ACC112 (cell line): Measurements from ENCODE around the gene COA5.

Source experiments
- H2AFZ ChIP-seq: fragments of 200-600 bp; sonication (generic); one replicate; pipeline ENCODE4 v1.6.0; 2017; ENCODE audit warnings: antibody characterized with exemption, low read length; ENCODE audit not compliant: unreplicated experiment
- H3K27ac ChIP-seq: fragments of 200-600 bp; sonication (generic); 2 replicates; pipeline ENCODE4 v1.5.1; 2014; ENCODE audit warnings: low read depth, mild to moderate bottlenecking, antibody characterized with exemption, low read length, moderate library complexity
- H3K27me3 ChIP-seq: fragments of 200-600 bp; sonication (generic); 2 replicates; pipeline ENCODE4 v1.6.1; 2014; ENCODE audit warnings: mild to moderate bottlenecking, antibody characterized with exemption, low read length, moderate library complexity, mixed read lengths; ENCODE audit not compliant: insufficient read depth
- H3K36me3 ChIP-seq: fragments of 200-600 bp; sonication (generic); 2 replicates; pipeline ENCODE4 v1.6.1; 2016; ENCODE audit warnings: mild to moderate bottlenecking, antibody characterized with exemption, low read length, moderate library complexity, mixed read lengths; ENCODE audit not compliant: insufficient read depth
- H3K4me1 ChIP-seq: fragments of 200-600 bp; sonication (generic); one replicate; pipeline ENCODE4 v1.6.1; 2016; ENCODE audit warnings: low read length, mixed read lengths; ENCODE audit not compliant: insufficient read depth, unreplicated experiment, control insufficient read depth
- H3K4me3 ChIP-seq: fragments of 200-600 bp; sonication (generic); 2 replicates; pipeline ENCODE4 v1.5.1; 2014; ENCODE audit warnings: mild to moderate bottlenecking, low read depth, low read length
- H3K79me2 ChIP-seq: fragments of 200-600 bp; sonication (generic); one replicate; pipeline ENCODE4 v1.6.0; 2016; ENCODE audit warnings: low read length; ENCODE audit not compliant: control insufficient read depth, unreplicated experiment, insufficient read depth

COA5 gene, protein sequence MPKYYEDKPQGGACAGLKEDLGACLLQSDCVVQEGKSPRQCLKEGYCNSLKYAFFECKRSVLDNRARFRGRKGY

DNA sequence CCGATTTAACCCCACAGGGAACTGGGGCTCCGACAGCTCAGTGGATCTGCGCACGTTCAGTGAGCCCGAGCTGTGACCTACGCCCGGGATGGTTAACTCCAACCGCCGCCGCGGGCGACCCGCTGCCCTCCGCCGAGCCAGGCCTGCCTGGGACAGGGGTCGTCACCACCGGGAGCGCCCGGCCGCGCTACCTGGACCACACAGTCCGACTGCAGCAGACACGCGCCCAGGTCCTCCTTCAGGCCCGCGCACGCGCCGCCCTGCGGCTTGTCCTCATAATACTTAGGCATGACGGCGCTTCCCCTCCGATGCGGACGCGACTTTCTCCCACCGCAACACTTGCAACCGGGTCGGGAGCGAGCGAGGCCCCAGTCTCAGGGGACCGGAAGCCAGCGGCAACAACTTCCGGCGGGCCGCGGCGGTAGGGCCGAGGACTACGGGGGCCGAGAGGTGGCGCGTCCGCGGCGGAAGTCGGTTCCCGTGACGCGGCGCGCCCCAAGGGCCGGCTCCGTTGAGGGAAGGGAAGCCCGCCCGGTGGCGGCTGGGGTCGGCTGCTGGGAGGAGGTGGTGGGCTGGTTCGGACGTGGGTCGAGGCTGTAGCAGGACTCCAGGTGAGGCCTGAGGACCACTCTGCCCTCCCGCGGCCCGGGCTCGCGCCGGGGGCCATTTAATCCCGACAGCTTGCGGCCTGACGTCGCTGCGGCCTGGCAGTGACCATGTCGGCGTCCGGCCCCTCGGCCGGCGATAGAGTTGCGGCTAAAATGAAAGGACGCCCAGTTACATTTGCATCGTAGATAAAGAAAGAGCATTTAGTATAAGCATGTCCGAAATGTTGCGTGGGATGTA is at the start of gene COA5, which contains the start of gene UNC50:
Gene COA5, minus strand, starts transcription at position 397 of the 846 bp plus-strand sequence. Its CDS starts 107 bp downstream, at position 290.
Gene UNC50, plus strand, starts transcription at position 474 of the 846 bp plus-strand sequence. CDS start 1,171 bp downstream, outside the sequence.
- Histone ChIP-seq H2AFZ (peak within 1 kb of the TSS; percentile 93), H3K4me1 (peaks cover 33% of the 10 kb centered on the region), H3K27ac (peak within 1 kb of the TSS; percentile 76), H3K79me2 (peaks cover 65% of the 10 kb centered on the region), H3K36me3 (peaks cover 13% of the 10 kb centered on the region; the same call in 1 of the 2 replicates), H3K27me3 (no peaks in the 10 kb centered on the region), H3K4me3 (peak within 1 kb of the TSS; percentile 94)

DNA sequence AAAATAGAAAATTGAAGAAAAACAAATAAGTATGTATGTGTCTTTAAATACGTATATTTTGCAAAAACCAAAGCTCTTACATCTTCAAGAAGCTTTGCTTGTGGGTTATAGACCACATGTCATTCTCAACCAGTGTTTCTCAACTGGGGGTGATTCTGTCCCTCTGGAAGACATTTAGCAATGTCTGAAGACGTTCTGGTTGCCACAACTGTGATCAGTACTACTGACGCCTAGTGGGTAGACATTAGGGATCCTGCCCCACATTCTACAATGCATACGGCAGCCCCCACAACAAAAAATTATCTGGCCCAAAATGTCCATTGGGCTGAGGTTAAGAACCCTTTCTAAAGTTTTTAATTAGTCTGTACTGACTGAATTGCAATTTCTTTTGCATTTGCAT is 48.5 kb upstream of the COA5 start:
- Histone ChIP-seq H2AFZ (no peak overlapping the region), H3K36me3 (no peaks in the 10 kb centered on the region), H3K4me1 (no peaks in the 10 kb centered on the region), H3K27me3 (no peaks in the 10 kb centered on the region), H3K4me3 (no peak overlapping the region), H3K27ac (no peak overlapping the region), H3K79me2 (no peaks in the 10 kb centered on the region)

DNA sequence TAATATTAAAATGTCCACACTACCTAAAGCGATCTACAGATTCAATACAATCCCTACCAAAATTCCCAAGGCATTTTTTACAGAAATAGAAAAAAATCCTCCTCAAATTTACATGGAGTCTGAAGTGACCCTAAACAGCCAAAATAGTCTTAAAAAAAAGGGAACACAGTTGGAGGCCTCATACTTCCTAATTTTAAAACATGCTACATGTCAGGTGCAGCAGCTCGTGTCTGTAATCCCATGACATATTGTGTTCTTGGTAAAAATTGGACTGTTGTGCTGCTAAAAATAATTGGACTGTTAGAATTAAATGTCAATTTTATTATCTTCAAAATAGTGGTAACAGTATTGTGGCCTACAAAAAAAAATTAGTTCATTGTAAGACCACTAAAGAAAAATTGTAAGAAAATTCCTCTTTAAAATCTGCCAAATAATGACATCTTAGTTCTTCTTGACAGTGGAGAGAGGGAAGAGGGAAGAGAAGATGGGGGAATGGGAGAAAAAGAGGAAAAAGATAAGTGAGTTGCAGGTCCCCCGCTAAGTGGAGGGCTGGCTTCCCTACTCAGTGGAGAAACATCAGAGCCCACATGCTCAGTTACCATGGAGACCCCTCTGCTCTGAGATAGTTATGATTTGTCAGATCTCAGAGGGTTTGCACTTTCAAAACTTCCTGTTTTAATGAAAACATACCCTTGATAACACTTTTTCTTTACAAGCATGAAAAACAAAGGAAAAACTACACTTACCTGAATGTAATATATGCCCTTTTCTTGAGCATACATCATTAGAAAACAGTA is 46.6 kb upstream of the COA5 start:
- no peaks in the 10 kb centered on the region for H3K4me1 ChIP-seq
- H3K27me3 ChIP-seq: no peaks in the 10 kb centered on the region
- no peaks in the 10 kb centered on the region for H3K79me2 ChIP-seq
- no peak overlapping the region for H3K27ac ChIP-seq
- H2AFZ ChIP-seq: no peak overlapping the region
- no peak overlapping the region for H3K4me3 ChIP-seq
- H3K36me3 ChIP-seq: no peaks in the 10 kb centered on the region

DNA sequence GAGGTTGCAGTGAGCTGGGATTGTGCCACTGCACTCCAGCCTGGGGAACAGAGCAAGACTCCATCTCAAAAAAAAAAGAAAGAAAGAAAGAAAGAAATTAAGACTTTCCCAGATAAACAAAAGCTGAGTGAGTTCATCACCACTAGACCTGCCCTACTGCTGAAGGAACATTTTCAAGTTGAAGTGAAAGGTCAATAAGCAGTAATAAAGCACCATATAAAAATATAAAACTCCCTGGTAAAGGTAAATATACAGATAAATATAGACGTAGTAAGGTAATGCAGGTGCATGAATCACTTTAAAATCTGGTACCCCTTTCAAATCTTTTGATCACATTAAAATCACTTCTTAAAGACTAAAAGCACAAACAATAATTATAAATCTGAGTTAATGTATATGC is 42.7 kb upstream of the COA5 start:
- Histone ChIP-seq H3K79me2 (no peaks in the 10 kb centered on the region), H3K4me1 (peaks cover 3% of the 10 kb centered on the region), H3K4me3 (no peak overlapping the region), H3K27me3 (no peaks in the 10 kb centered on the region), H3K27ac (no peak overlapping the region), H3K36me3 (no peaks in the 10 kb centered on the region), H2AFZ (no peak overlapping the region)

DNA sequence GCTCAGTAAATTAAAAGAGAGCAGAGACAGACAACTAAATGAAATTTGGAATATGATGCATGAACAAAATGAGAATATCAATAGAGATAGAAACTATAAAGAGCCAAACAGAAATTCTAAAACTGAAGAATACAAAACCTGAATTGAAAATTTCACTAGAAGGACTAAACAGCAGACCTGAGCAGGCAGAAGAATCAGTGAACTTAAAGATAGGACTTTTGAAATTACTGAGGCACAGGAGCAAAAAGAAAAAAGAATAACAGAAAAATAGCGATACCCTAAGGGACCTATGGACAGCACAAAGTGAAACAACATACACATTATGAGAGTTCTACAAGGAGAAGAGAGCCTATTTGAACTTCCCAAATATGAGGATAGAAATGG is 41.7 kb upstream of the COA5 start:
- Histone ChIP-seq H3K79me2 (no peaks in the 10 kb centered on the region), H3K4me3 (no peak overlapping the region), H3K36me3 (no peaks in the 10 kb centered on the region), H2AFZ (no peak overlapping the region), H3K27me3 (no peaks in the 10 kb centered on the region), H3K27ac (no peak overlapping the region), H3K4me1 (peaks cover 3% of the 10 kb centered on the region)

DNA sequence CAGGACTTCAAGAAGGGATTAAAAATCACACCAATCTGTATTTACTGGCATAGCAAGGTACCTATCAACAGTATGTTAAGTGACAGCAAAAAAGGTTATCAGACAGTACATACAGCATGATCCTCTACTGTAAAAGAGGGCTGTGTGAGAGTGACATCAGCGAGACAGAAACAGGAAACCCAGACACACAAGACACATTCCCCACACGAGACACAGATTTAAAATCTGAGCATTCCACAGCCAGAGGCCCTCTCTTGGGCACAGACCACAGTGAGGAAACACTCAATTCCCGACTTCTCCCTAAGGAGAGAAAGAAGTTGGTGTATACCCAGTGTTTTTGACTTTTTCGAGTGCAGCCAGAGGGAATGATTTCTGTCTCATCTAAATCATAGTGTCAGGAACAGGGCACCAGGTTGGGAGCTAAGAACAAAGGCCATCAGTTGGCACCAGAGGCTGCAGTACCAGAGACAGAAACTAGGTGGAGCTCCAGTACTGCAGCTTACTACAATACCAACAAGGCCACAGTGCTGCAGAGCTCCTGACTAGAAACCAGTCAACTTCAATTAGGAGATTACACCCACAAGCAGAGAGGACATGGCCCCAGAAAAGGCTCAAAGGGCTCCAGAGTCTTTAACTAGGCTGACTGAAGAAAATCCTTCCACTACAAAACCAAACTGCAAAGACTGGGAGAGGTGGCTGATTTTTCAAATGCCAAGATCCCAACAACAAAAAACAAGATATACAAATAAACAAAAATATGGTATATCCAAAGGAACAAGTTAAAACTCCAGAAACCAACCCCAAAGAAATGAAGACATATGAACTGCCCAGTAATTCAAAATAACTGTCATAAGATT is 41.1 kb upstream of the COA5 start:
- no peaks in the 10 kb centered on the region for H3K36me3 ChIP-seq
- H2AFZ ChIP-seq: no peak overlapping the region
- no peaks in the 10 kb centered on the region for H3K27me3 ChIP-seq
- no peaks in the 10 kb centered on the region for H3K79me2 ChIP-seq
- H3K4me1 ChIP-seq: peaks cover 3% of the 10 kb centered on the region
- no peak overlapping the region for H3K4me3 ChIP-seq
- H3K27ac ChIP-seq: no peak overlapping the region

DNA sequence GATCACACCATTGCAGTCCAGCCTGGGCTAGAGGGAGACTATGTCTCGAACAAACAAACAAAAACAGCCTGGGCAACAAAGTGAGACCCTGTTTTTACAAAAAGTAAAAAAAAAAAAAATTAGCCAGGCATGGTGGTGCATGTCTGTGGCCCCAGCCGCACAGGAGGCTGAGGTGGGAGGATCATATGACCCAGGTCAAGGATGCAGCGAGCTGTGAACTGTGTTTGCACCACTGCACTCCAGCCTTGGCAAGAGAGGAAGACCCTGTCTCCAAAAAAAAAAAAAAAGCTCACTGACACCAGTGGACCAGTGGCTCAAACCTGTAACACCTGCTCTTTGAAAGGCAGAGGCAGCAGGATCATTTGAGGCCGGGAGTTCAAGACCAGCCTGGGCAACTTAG is 40.1 kb upstream of the COA5 start:
- Histone ChIP-seq H3K27me3 (no peaks in the 10 kb centered on the region), H3K79me2 (no peaks in the 10 kb centered on the region), H3K4me3 (no peak overlapping the region), H2AFZ (no peak overlapping the region), H3K27ac (no peak overlapping the region), H3K4me1 (peaks cover 3% of the 10 kb centered on the region), H3K36me3 (no peaks in the 10 kb centered on the region)

DNA sequence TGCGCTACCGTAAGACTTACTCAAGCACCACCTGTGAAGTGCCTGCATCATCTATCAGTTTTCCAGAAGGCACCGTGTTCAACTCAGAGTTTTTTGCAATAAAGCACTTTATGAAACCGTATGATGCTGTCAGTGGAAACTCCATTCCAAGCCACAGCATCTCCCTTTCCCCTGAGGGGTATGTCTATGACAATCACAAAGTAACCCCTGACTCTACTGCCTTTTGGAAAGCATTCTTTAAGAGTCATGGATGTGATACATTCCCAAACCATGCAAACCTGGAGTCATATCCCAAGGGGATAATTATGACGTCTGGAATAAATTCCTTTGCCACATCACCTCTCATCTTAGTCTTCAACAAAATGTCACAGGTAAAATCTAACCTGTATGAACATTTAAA is 39.3 kb upstream of the COA5 start:
- no peak overlapping the region for H2AFZ ChIP-seq
- H3K27ac ChIP-seq: no peak overlapping the region
- no peaks in the 10 kb centered on the region for H3K27me3 ChIP-seq
- H3K4me1 ChIP-seq: peaks cover 3% of the 10 kb centered on the region
- H3K4me3 ChIP-seq: no peak overlapping the region
- H3K36me3 ChIP-seq: no peaks in the 10 kb centered on the region
- no peaks in the 10 kb centered on the region for H3K79me2 ChIP-seq

DNA sequence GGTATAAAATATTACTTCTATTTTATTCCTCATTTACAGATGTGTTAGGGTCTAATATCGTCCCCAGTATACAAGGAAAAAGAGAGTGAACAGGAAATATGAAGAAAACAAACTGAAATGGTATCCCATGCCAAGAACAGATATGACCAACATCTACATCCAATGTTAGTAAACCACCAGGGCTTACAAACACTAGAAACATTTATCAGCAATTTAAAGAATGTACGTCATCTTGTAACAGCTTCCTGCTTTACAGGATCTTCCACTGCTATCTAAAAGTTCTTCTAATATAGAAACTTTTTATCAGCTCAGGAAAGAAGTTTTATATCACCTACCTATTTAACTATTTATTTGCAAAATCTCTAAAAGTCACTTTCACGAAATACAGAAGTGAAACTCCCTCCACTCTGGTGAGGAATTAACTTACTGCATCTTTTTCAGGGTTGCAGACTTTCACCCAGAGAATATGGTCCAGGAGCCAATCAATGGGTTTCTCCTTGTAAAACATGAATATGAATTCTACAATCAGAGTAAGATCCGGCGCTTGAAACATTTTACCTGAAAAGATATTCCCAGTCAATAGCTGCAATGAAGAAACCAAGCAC is 35.3 kb upstream of the COA5 start:
- no peaks in the 10 kb centered on the region for H3K79me2 ChIP-seq
- no peak overlapping the region for H3K27ac ChIP-seq
- H3K4me3 ChIP-seq: no peak overlapping the region
- H2AFZ ChIP-seq: no peak overlapping the region
- peaks cover 3% of the 10 kb centered on the region for H3K4me1 ChIP-seq
- H3K36me3 ChIP-seq: no peaks in the 10 kb centered on the region
- no peaks in the 10 kb centered on the region for H3K27me3 ChIP-seq
